ENCODE data around the gene POU6F2. TPM values are rescaled to one million over a fixed set of nuclear protein-coding genes. Genes with fewer than 3 reads are reported as not detected.

The POU6F2 gene
- total RNA-seq, 4 donors from 2014 or later, result 0.48 to 0.82 TPM; not detected in 2

DNA sequence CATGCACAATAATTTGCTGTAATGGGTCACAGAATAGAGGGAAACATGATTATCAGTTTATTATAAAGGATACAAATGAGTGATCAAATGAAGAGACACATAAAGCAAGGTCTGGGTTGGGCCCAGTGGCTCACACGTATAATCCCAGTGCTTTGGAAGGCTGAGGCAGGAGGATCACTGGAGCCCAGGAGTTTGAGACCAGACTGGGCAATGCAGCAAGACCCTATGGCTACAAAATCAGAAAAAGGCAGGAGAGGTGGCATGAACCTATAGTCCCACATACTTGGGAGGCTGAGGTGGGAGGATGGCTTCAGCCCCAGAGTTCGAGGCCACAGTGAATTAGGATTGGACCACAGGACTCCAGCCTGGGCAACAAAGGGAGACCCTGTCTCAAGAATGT is 421.7 kb downstream of the POU6F2 start:
- in situ Hi-C loops (cut with MboI; ENCODE audit: low pct_ligation_motif_present in 1 of 4, low pct_unique_long_range_greater_than_20kb in 1 of 4, low sequenced_read_pairs in 3 of 4) (no loop called here), intact Hi-C loops (cut with DNase I; ENCODE audit: low total_unique reads) (no loop called here)
- DNase-seq, result no peak
- H3K9me3 ChIP-seq, result no peaks in the 10 kb centered on the region
- H3K27ac ChIP-seq, result no peak overlapping the region
- no peak overlapping the region for H3K4me3 ChIP-seq
- no peaks in the 10 kb centered on the region for H3K4me1 ChIP-seq
- TF ChIP-seq EP300 (IDR thresholded peaks at IDR 0.05; ENCODE audit: low read depth), result no peak
- TF ChIP-seq, protein P1, sequence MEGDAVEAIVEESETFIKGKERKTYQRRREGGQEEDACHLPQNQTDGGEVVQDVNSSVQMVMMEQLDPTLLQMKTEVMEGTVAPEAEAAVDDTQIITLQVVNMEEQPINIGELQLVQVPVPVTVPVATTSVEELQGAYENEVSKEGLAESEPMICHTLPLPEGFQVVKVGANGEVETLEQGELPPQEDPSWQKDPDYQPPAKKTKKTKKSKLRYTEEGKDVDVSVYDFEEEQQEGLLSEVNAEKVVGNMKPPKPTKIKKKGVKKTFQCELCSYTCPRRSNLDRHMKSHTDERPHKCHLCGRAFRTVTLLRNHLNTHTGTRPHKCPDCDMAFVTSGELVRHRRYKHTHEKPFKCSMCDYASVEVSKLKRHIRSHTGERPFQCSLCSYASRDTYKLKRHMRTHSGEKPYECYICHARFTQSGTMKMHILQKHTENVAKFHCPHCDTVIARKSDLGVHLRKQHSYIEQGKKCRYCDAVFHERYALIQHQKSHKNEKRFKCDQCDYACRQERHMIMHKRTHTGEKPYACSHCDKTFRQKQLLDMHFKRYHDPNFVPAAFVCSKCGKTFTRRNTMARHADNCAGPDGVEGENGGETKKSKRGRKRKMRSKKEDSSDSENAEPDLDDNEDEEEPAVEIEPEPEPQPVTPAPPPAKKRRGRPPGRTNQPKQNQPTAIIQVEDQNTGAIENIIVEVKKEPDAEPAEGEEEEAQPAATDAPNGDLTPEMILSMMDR (IDR thresholded peaks at IDR 0.05), result no peak
- no peak for TF ChIP-seq POLR2AphosphoS5 (IDR thresholded peaks at IDR 0.05)
- no peak for TF ChIP-seq POLR2A (IDR thresholded peaks at IDR 0.05)
- H3K36me3 ChIP-seq, result no peaks in the 10 kb centered on the region
- 89 to 90% methylated on average over 2 of the region's 2 CpGs for WGBS, 2 donors (ENCODE audit: low coverage in 1 of 2)
- no peaks in the 10 kb centered on the region for H3K27me3 ChIP-seq

DNA sequence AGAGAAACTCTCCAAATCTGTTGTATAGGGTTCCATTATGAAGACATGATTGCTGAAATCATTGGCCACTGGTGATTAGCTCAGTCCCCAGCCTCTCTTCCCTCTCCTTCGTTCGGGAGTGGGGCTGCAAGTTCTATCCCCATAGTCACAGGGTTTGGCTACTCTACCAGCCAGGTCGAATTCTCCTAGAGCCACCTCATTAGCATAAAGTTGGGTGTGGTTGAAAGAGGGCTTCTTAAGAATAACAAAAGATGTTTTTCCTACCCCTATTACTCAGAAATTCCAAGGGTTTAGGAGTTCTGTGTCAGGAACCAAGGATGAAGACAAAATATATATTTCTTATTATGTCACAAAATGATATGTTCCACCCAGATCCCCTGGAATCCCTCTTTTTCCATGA is 422.3 kb downstream of the POU6F2 start:
- TF ChIP-seq, protein P1 (IDR thresholded peaks at IDR 0.05), result no peak
- TF ChIP-seq POLR2AphosphoS5 (IDR thresholded peaks at IDR 0.05) (no peak), POLR2A (IDR thresholded peaks at IDR 0.05) (no peak), EP300 (IDR thresholded peaks at IDR 0.05; ENCODE audit: low read depth) (no peak)
- H3K9me3 ChIP-seq, result no peaks in the 10 kb centered on the region
- H3K4me1 ChIP-seq, result no peaks in the 10 kb centered on the region
- WGBS, 2 donors (ENCODE audit: low coverage in 1 of 2), result 78% methylated on average over 3 of the region's 3 CpGs; no CpG with 5 or more reads in 1 of the 2 donors
- no peak overlapping the region for H3K4me3 ChIP-seq
- H3K27me3 ChIP-seq, result no peaks in the 10 kb centered on the region
- in situ Hi-C loops (cut with MboI; ENCODE audit: low pct_ligation_motif_present in 1 of 4, low pct_unique_long_range_greater_than_20kb in 1 of 4, low sequenced_read_pairs in 3 of 4) (no loop called here), intact Hi-C loops (cut with DNase I; ENCODE audit: low total_unique reads) (no loop called here)
- no peaks in the 10 kb centered on the region for H3K36me3 ChIP-seq
- DNase-seq, result no peak
- no peak overlapping the region for H3K27ac ChIP-seq

DNA sequence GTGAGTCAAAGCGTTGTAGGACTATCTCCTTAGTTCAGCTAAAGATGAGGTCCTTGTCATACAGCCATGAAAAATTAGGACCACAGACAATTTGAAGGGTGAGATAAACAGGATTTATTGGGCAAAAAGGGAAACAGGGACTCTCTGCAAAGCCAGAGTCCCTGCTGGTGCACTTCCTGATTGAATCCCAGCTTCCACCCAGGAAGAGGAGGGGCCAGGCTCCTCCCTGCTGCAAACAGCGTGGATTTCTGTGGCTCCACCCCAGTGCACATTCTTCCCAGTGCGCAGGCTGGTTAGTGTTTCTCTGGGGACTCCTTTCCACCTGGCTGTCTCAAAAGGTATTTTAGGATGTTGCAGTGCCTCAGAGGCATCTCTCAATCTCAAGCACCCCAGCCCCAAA is 423.1 kb downstream of the POU6F2 start:
- no peak overlapping the region for H3K4me3 ChIP-seq
- in situ Hi-C loops (cut with MboI; ENCODE audit: low pct_ligation_motif_present in 1 of 4, low pct_unique_long_range_greater_than_20kb in 1 of 4, low sequenced_read_pairs in 3 of 4) (no loop called here), intact Hi-C loops (cut with DNase I; ENCODE audit: low total_unique reads) (no loop called here)
- TF ChIP-seq EP300 (IDR thresholded peaks at IDR 0.05; ENCODE audit: low read depth), result no peak
- no peak for TF ChIP-seq POLR2A (IDR thresholded peaks at IDR 0.05)
- TF ChIP-seq POLR2AphosphoS5 (IDR thresholded peaks at IDR 0.05), result no peak
- TF ChIP-seq, protein P1 (IDR thresholded peaks at IDR 0.05), result no peak
- H3K9me3 ChIP-seq, result no peaks in the 10 kb centered on the region
- no peaks in the 10 kb centered on the region for H3K27me3 ChIP-seq
- no peak for DNase-seq
- no peak overlapping the region for H3K27ac ChIP-seq
- WGBS, 2 donors (ENCODE audit: low coverage in 1 of 2), result 62 to 94% methylated on average over 1 to 3 of the region's 3 CpGs
- no peaks in the 10 kb centered on the region for H3K4me1 ChIP-seq
- no peaks in the 10 kb centered on the region for H3K36me3 ChIP-seq

DNA sequence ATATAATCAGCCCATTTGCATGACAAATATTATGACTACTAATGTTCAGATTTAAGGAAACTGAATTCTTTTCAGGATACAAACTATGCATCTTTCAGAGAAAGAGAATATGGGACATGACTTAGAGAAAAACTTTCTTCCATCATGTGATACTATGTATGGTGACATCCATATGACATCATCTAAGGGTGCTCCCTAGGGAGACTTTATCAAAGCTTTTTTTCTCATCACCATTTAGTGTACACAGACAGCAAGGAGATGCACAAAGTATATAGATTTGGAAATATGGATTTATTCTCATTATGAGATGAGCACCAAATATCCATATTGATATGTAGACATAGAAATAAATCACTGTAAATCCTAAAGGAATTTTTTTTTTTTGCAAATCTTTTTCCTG is 424.3 kb downstream of the POU6F2 start:
- no peaks in the 10 kb centered on the region for H3K27me3 ChIP-seq
- TF ChIP-seq POLR2A (IDR thresholded peaks at IDR 0.05) (no peak), EP300 (IDR thresholded peaks at IDR 0.05; ENCODE audit: low read depth) (no peak)
- TF ChIP-seq, protein P1 (IDR thresholded peaks at IDR 0.05), result no peak
- H3K4me1 ChIP-seq, result no peaks in the 10 kb centered on the region
- in situ Hi-C loops (cut with MboI; ENCODE audit: low pct_ligation_motif_present in 1 of 4, low pct_unique_long_range_greater_than_20kb in 1 of 4, low sequenced_read_pairs in 3 of 4), result no loop called here
- H3K9me3 ChIP-seq, result no peaks in the 10 kb centered on the region
- no peak for DNase-seq
- H3K4me3 ChIP-seq, result no peak overlapping the region
- intact Hi-C loops (cut with DNase I; ENCODE audit: low total_unique reads), result no loop called here
- H3K36me3 ChIP-seq, result no peaks in the 10 kb centered on the region
- no peak overlapping the region for H3K27ac ChIP-seq

Measured in transverse colon (tissue), 4 donors.